ENCODE results near the gene RET.
"Not testable (repeated sequence)": the region's sequence is repeated elsewhere in the genome, so short reads cannot be mapped to it uniquely, and the experiment has no call there.

Gene RET

GRCh38 chr10:43076311-43076875, 476 bp upstream of the RET start:
- no peak for DNase-seq (ENCODE audit: extremely low read depth in 1 of 2, low read depth in 1 of 2)

DNA sequence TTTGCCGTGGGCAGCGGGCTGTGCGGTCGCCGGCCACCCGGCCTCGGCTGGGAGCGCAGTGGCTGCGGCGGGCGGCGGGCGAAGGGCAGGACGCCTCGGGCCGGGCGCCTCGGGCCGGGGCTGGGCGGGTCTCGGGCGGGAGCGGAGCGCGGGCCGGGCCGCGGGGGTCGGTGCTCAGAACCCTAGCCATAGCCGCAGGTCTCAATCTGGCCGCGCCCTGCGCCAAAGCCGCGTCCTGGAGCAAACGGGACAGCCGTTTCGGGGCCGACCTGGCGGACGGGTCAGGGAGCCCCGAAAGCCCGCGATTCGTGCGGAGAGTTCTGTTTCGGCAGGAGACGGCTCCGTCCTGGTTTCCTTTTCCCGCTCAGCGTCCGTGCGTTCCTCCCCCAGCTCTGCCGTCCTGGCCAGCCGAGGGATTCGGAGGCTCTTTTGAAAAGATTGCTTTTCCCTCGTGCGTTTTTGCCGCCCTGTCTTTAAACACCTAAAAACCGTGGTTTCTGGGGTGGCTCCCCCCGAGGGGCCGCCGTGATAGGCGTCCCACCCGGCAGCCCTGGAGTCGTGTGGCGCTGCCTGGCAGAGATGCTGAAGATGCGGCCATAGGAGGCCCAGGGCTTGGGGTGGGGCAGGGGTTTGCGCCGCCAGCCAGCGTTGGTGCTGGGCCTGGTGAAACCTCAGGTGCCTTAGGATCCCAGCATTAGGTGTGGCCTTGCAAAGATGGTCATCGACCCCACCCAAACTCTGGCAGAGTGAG, 727 bp downstream of the RET start:
- DNase-seq (ENCODE audit: extremely low read depth in 1 of 2, low read depth in 1 of 2): no peak

GRCh38 chr10:43078175-43078985, 1.5 kb downstream of the RET start:
- no peak for DNase-seq (ENCODE audit: extremely low read depth in 1 of 2, low read depth in 1 of 2)

DNA sequence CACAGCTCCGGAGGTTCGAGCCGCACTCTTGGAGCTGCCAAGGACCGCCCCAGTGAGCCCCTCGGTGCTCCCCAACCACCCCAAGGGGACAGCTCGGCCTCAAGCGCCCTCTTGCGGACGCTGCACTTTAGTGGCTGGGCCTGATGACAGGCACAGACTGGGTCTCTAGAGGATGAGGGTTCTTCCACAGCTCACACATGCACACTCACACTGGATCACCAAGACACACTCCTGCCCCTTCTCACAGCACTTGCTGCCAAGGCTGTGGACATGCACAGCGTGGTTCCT, 2.1 kb downstream of the RET start:
- no peak for DNase-seq (ENCODE audit: extremely low read depth in 1 of 2, low read depth in 1 of 2)

DNA sequence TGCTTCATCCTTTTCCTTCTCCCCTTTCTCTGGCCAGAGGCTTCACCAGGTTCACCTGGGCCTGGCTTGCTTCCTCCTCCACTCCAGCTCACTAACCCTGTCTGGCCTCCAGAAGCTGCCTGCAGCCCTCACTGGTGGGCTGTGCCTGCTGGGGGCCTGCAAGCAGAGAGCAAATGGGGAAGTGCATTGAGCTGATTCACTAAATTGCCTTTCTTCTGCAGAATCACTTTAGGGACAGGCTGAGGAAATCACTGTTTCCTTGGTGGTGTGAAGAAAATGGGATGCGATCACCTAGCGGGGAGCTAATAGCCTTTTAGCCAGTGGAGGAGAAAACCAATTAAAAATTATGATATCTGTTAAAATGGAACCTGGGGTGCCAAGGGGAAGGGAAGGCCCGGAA, 3.0 kb downstream of the RET start:
- DNase-seq (ENCODE audit: extremely low read depth in 1 of 2, low read depth in 1 of 2): no peak

DNA sequence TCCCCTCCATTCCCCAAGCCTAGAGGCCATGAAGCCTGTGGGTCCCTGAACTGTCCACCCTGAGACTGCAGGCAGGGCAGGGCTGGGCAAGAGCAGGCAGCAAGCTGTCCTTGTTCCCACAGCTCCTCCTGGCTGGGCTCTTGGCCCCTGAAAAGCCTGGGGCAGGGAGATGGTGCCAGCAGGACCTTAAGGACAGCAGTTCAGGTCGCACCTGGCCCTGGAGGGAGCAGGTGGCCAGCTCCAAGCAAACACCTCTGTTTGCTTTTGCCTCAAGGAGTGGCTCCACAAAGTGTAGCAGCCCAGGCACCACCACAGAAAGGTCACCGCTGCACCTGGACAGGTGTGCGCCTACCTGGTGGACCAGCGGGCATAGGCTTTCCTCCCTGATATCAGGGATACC, 5.2 kb downstream of the RET start:
- no peak for DNase-seq (ENCODE audit: extremely low read depth in 1 of 2, low read depth in 1 of 2)

GRCh38 chr10:43082746-43083145, 5.9 kb downstream of the RET start:
- DNase-seq (ENCODE audit: extremely low read depth in 1 of 2, low read depth in 1 of 2): no peak

GRCh38 chr10:43083764-43084163, 6.9 kb downstream of the RET start:
- no peak for DNase-seq (ENCODE audit: extremely low read depth in 1 of 2, low read depth in 1 of 2)

DNA sequence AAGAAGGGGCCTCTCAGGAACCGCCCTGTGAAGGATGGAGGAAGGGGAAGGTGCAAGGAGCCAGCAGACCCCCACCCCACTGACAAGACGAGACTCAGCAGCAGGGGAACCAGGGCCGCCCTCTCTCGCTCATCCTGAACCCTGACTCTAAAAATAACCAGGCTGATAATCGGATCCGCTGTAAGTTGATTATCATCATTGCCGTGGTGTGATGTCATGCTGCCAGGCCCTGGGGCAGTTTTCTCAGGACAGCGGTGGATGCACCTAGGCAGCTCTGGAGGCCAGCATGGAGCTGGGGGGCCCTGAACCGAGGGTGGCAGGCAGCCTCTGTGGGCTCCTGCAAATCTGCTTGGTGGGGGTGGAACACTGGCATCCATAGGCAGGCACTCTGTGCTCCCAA, 7.9 kb downstream of the RET start:
- no peak for DNase-seq (ENCODE audit: extremely low read depth in 1 of 2, low read depth in 1 of 2)

- DNase-seq (ENCODE audit: extremely low read depth in 1 of 2, low read depth in 1 of 2): no peak
Observed at GRCh38 chr10:43086321-43086942, 9.6 kb downstream of the RET start.

DNA sequence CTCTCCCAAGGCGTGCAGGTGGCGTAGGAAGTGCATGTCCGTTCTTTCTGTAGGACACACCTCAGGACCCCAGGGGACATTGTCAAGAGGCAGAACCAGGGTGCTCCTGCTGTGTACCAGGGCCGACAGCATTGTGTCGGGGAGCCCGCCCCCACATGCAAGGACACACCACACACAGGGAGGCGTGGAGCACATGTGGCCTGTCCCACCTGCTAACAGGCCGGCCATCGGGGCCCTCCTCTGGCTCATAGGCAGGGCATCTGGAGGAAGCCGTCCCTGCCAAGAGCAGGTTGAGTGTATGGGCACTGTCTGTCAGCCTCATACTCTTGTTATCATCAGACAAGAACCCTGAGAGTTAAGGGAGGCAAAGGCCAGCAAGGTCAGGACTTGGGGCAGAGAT, 12.7 kb downstream of the RET start:
- no peak for DNase-seq (ENCODE audit: extremely low read depth in 1 of 2, low read depth in 1 of 2)

DNA sequence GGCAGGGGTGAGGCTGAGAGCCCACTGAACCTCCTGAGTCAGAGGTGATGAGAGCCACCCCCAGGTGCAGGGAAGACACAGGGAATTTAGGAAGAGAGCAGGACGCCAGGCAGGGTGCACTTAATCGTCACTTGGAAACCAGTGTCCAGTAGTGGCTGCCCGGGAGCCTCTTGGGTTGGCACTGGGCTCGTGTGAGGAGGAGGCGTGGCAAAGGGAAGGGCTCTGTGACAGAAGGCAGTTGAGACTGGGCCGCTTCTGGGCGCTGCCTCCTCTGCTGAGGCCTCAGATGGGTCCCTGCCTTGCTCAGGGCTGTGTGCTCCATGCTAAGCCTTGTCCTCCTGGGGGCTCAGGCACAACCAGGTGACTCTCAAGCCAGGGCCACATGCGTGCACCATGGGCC, 13.3 kb downstream of the RET start:
- DNase-seq (ENCODE audit: extremely low read depth in 1 of 2, low read depth in 1 of 2): no peak

GRCh38 chr10:43090664-43091063, 13.8 kb downstream of the RET start:
- DNase-seq (ENCODE audit: extremely low read depth in 1 of 2, low read depth in 1 of 2): no peak

DNA sequence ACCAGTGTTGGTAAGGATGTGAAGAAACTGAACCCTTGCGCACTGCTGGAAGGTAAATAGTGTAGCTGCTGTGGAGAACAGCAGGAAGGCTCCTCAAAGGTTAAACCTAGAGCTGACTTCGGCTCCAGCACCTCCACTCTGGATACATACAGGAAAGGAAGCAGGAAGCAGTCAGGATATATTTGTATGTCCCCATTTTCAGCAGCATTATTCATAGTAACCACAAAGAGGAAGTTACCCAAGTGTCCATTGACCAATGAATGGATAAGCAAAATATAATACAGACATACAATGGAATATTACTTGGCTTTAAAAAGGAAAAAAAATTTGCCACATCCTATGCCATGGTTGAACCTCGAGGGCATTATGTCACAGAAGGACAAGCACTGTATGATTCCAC, 15.0 kb downstream of the RET start:
- DNase-seq (ENCODE audit: extremely low read depth in 1 of 2, low read depth in 1 of 2): no peak

DNA sequence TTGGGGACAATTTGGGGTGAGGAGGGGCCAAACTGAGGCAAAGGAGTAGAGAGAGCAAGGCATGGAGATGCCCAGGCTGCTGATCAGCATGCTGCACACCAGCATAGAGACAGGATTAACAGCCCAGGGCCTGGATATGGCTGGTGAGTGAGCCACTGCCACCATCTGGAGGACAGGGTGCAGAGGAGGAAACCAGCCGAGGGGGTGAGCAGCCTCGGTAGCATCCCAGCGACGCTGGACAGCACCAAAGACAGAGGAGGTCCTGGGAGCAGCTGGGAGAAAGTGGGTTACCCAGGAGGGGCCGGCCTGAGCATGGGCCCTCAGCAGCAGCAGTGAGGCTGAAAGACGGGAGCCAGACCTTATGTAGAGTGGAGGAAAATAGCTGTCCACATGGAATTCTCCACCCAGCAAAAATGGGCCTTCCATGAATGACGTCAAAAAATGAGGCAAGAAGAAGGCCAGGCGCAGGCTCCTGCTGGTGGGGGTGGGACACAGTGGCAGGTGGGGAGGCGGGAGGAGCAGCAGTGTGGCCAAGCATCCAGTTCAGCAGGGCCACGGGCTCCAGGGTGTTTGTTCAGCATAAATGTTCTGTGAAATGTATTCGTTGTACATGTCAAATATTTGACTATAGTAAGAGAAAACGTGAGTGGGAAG, 16.7 kb downstream of the RET start:
- DNase-seq (ENCODE audit: extremely low read depth in 1 of 2, low read depth in 1 of 2): no peak

DNA sequence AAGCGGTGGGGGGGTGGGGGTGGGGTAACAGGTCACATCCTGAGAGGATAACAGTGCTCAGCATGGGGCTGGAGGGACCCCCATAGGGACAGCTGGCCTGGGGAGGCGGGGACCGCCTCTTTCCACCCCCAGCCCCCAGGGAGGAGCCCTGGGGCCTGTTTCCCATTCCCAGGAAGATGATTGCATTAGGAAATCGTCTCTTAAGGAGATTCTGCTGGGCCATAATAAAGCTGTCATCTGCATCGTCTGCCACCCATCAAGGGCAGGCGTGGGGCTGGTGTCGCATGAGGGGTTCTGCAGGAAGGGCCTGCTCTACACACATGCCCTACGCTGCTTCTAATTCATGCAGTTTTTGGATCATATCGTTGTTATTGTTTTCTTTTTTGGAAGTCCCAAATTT, 17.2 kb downstream of the RET start:
- no peak for DNase-seq (ENCODE audit: extremely low read depth in 1 of 2, low read depth in 1 of 2)

DNA sequence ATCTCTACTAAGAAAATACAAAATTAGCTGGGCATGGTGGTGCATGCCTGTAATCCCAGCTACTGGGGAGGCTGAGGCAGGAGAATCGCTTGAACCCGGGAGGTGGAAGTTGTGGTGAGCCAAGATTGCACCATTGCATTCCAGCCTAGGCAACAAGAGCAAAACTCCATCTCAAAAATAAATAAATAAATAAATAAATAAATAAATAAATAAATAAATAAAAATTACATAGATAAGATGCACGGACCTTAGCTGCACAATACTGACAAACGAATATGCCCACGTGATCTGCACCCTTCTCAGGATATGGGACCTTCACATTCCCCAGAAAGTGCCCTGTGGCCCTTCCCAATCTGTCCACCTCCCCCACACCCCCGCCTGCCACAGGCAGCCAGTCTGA, 22.5 kb downstream of the RET start:
- not testable (repeated sequence) for DNase-seq (ENCODE audit: extremely low read depth in 1 of 2, low read depth in 1 of 2)

DNA sequence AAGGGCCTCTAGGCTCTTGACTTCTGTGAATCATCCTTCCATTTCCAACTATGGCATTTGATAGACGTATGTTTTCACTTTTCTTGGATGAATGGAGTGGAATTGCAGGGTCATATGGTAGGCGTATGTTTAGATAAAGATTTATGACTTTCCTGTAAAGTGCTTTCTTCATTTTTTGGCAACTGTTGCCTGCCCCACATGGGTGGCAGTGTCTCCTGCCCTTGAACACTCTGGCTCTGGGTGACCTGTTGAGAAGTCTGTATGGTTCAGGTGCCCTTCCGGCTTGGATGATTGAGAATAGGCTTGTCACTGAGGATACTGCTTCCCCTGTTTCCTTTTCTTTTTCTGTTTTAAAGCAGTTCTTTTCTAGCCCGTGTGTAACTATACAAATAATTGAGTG, 23.1 kb downstream of the RET start:
- no peak for DNase-seq (ENCODE audit: extremely low read depth in 1 of 2, low read depth in 1 of 2)

GRCh38 chr10:43100366-43100765, 23.5 kb downstream of the RET start:
- no peak for DNase-seq (ENCODE audit: extremely low read depth in 1 of 2, low read depth in 1 of 2)

- no peak for DNase-seq (ENCODE audit: extremely low read depth in 1 of 2, low read depth in 1 of 2)
Observed at GRCh38 chr10:43102063-43102828, 25.4 kb downstream of the RET start.
